Ovary (tissue), 9 donors: Measurements from ENCODE around the gene NFKB2. TPM values are rescaled to one million over a fixed set of nuclear protein-coding genes. Genes with fewer than 3 reads are reported as not detected.

ENCODE experiments used
- DNase-seq, 5 donors: peaks; one replicate each; pipeline ENCODE4 v3.0.0-alpha.2; 2019 to 2020
- H3K27ac ChIP-seq, 2 donors: fragments of 200-600 bp; one replicate each; pipeline versions ENCODE4 v1.5.1 to v1.8.0; 2019 to 2022
- H3K27me3 ChIP-seq: fragments of 200-600 bp; one replicate; pipeline ENCODE4 v1.8.0; 2022
- H3K36me3 ChIP-seq: fragments of 200-600 bp; sonication (generic); one replicate; pipeline ENCODE4 v1.5.1; 2019
- H3K4me1 ChIP-seq: one replicate; pipeline ENCODE4 v1.8.1; 2013; ENCODE audit warnings: mild to moderate bottlenecking, moderate library complexity; ENCODE audit not compliant: insufficient read depth
- H3K4me3 ChIP-seq: fragments of 200-600 bp; sonication (generic); one replicate; pipeline ENCODE4 v1.5.1; 2017
- H3K9me3 ChIP-seq, 2 donors: fragments of 200-600 bp in 1 of 2; sonication (generic) in 1 of 2; one replicate each; pipeline versions ENCODE4 v1.5.1 to v1.8.1; 2013 to 2019; ENCODE audit warnings: mild to moderate bottlenecking in 1 of 2, moderate library complexity in 1 of 2
- CTCF ChIP-seq, 3 donors: fragments of 450-650 bp in 2 of 3; fragments of 200-600 bp in 1 of 3; IDR thresholded peaks; one replicate each; pipeline versions ENCODE4 v1.5.1 to v1.8.0; 2016 to 2022; ENCODE audit warnings: antibody characterized with exemption in 3 of 3, mild to moderate bottlenecking in 1 of 3
- EP300 ChIP-seq: sonication (generic); formaldehyde crosslinking; IDR thresholded peaks from one replicate; pipeline ENCODE4 v1.6.1; 2017; ENCODE audit warnings: antibody characterized with exemption
- POLR2A ChIP-seq: fragments of 450-650 bp; IDR thresholded peaks from one replicate; pipeline ENCODE4 v1.6.1; 2017; ENCODE audit warnings: antibody characterized with exemption, mild to moderate bottlenecking, moderate library complexity
- WGBS, 3 donors: extraction: QIAGEN DNeasy Blood & Tissue Kit in 1 of 3; methylation state at CpG; one replicate each; pipeline versions ENCODE4 v1.1.5 to v1.1.7; 2013 to 2017; 5-methylcytosine and 5-hydroxymethylcytosine counted together
- intact Hi-C, 4 donors: fragments of 100-400 bp; cut with DNase I; formaldehyde crosslinking; loops; one replicate each; pipeline versions ENCODE4 v1.11.0 to v1.15.1; 2022 to 2023
- polyA plus RNA-seq, 2 donors: library from polyadenylated mRNA; stranded (reverse); fragments of 200-250 nt in 1 of 2; fragments of 350-450 nt in 1 of 2; fragmentation: Illumina TruSeq in 1 of 2; extraction: RNeasy Lipid Tissue Mini Kit (QIAGEN cat#74804) in 1 of 2; gene quantifications; one replicate each; pipeline ENCODE4 v1.2.3, GENCODE V29; 2013 to 2014
- total RNA-seq, 7 donors: library from RNA; depleted of rRNA in 2 of 7; stranded (reverse); fragments of >200 nt in 2 of 7; fragmentation: NEBNext Ultra II Directional in 3 of 7; extraction: Animal tissue kit (Norgen Biotek cat#: 25700) in 3 of 7; gene quantifications; one replicate each; pipeline versions ENCODE4 v1.1.0 to v1.2.4, GENCODE V29; 2016 to 2023
- donor health status: DM: no; HTN: no; CAD: no; lungs with moderate emphysema.
- donor health status: DM: no; HTN: no; CAD: no.
- donor health status: Bipolar disorder and iron deficiency.
- donor health status: DM: yes; HTN: yes; CAD: no.
- donor health status: DM: no; HTN: no; CAD: no.
- donor health status: DM: yes; HTN: yes; CAD: no.

Gene NFKB2
- total and polyA plus RNA-seq, 9 donors: 16.3 to 42.6 (median 32.7) TPM

- peak overlapping the region; percentile 98 for H3K4me3 ChIP-seq
- 0 to 2% (median 0%) methylated on average over 34 to 54 of the region's 54 CpGs for WGBS, 3 donors
- H3K27me3 ChIP-seq: no peaks in the 10 kb centered on the region
- no peaks in the 10 kb centered on the region for H3K36me3 ChIP-seq
- peaks cover 21% of the 10 kb centered on the region for H3K4me1 ChIP-seq
- peak; percentile 54 to 83 (median 77) for DNase-seq
- no peaks in the 10 kb centered on the region for H3K9me3 ChIP-seq
- intact Hi-C loops: no loop called here
- no peak overlapping the region for H3K27ac ChIP-seq
- TF ChIP-seq POLR2A (no peak), CTCF (IDR thresholded peaks at IDR 0.05) (no peak), EP300 (no peak)
These were observed 24.0 kb downstream of the NFKB2 start for GRCh38 chr10:102419269-102420180.

- H3K27me3 ChIP-seq: no peaks in the 10 kb centered on the region
- peak overlapping the region; percentile 98 for H3K4me3 ChIP-seq
- H3K36me3 ChIP-seq: no peaks in the 10 kb centered on the region
- H3K9me3 ChIP-seq: no peaks in the 10 kb centered on the region
- 1 to 2% (median 1%) methylated on average over 21 of the region's 21 CpGs for WGBS, 3 donors
- intact Hi-C loops: no loop called here
- no peak for TF ChIP-seq POLR2A
- no peak for TF ChIP-seq CTCF (IDR thresholded peaks at IDR 0.05)
- TF ChIP-seq EP300: no peak
- H3K27ac ChIP-seq: peak overlapping the region in 1 of 2 donors; percentile 89
- H3K4me1 ChIP-seq: peaks cover 21% of the 10 kb centered on the region
- peak in 2 of 5 donors; percentile 9 to 46 for DNase-seq
These were observed 24.7 kb downstream of the NFKB2 start for GRCh38 chr10:102420181-102420713.

GRCh38 chr10:102420714-102421506, 25.4 kb downstream of the NFKB2 start, which contains the start of gene FBXL15:
FBXL15 (plus strand) TSS chr10:102420836; CDS start chr10:102421130, 294 bp downstream.
- DNase-seq: peak; percentile 96 to 98 (median 97)
- Histone ChIP-seq H3K27ac (peak within 1 kb of the TSS; percentile 73 to 89), H3K4me3 (peak within 1 kb of the TSS; percentile 98), H3K4me1 (peaks cover 21% of the 10 kb centered on the region), H3K9me3 (no peaks in the 10 kb centered on the region), H3K27me3 (no peaks in the 10 kb centered on the region), H3K36me3 (no peaks in the 10 kb centered on the region)
- WGBS, 3 donors: 0 to 1% (median 0%) methylated on average over 46 to 66 of the region's 66 CpGs
- intact Hi-C loops: no loop called here
- TF ChIP-seq CTCF (IDR thresholded peaks at IDR 0.05) (peak in 1 of 3 donors; percentile 16), EP300 (no peak)

GRCh38 chr10:102421507-102421756, 25.9 kb downstream of the NFKB2 start:
- Histone ChIP-seq H3K27me3 (no peaks in the 10 kb centered on the region), H3K4me1 (peaks cover 21% of the 10 kb centered on the region), H3K36me3 (no peaks in the 10 kb centered on the region), H3K4me3 (peak overlapping the region; percentile 98), H3K27ac (peak overlapping the region; percentile 73 to 89), H3K9me3 (no peaks in the 10 kb centered on the region)
- intact Hi-C loops: no loop called here
- no peak for DNase-seq
- TF ChIP-seq POLR2A (no peak), EP300 (no peak), CTCF (IDR thresholded peaks at IDR 0.05) (no peak)
- 0% methylated on average over 12 to 14 of the region's 14 CpGs for whole genome bisulfite sequencing, 3 donors
